ENCODE results near the gene GALNTL6. TPM values are rescaled to one million over a fixed set of nuclear protein-coding genes. Genes with fewer than 3 reads are reported as not detected.
"Not testable (repeated sequence)": the region's sequence is repeated elsewhere in the genome, so short reads cannot be mapped to it uniquely, and the experiment has no call there.

Gene GALNTL6
- total RNA-seq, 1 donor from 2014 or later = not detected

- H3K4me1 ChIP-seq = no peaks in the 10 kb centered on the region
- TF ChIP-seq, protein P1, sequence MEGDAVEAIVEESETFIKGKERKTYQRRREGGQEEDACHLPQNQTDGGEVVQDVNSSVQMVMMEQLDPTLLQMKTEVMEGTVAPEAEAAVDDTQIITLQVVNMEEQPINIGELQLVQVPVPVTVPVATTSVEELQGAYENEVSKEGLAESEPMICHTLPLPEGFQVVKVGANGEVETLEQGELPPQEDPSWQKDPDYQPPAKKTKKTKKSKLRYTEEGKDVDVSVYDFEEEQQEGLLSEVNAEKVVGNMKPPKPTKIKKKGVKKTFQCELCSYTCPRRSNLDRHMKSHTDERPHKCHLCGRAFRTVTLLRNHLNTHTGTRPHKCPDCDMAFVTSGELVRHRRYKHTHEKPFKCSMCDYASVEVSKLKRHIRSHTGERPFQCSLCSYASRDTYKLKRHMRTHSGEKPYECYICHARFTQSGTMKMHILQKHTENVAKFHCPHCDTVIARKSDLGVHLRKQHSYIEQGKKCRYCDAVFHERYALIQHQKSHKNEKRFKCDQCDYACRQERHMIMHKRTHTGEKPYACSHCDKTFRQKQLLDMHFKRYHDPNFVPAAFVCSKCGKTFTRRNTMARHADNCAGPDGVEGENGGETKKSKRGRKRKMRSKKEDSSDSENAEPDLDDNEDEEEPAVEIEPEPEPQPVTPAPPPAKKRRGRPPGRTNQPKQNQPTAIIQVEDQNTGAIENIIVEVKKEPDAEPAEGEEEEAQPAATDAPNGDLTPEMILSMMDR (IDR thresholded peaks at IDR 0.05) = no peak
- no peaks in the 10 kb centered on the region for H3K9me3 ChIP-seq
- H3K27ac ChIP-seq = no peak overlapping the region
- no peaks in the 10 kb centered on the region for H3K27me3 ChIP-seq
- no peak for DNase-seq (ENCODE audit: low spot score in 2 of 2)
- intact Hi-C loops (cut with DNase I) = no loop called here
- H3K4me3 ChIP-seq = no peak overlapping the region
- H3K36me3 ChIP-seq = no peaks in the 10 kb centered on the region
Measured at GRCh38 chr4:172412851-172413580, 599.8 kb downstream of the GALNTL6 start.

GRCh38 chr4:172428979-172429378 is 615.8 kb downstream of the GALNTL6 start:
- intact Hi-C loops (cut with DNase I); DNase-seq (ENCODE audit: low spot score in 2 of 2); H3K9me3 ChIP-seq; H3K4me3 ChIP-seq; H3K36me3 ChIP-seq; H3K27me3 ChIP-seq; H3K4me1 ChIP-seq; H3K27ac ChIP-seq: not testable (repeated sequence)

DNA sequence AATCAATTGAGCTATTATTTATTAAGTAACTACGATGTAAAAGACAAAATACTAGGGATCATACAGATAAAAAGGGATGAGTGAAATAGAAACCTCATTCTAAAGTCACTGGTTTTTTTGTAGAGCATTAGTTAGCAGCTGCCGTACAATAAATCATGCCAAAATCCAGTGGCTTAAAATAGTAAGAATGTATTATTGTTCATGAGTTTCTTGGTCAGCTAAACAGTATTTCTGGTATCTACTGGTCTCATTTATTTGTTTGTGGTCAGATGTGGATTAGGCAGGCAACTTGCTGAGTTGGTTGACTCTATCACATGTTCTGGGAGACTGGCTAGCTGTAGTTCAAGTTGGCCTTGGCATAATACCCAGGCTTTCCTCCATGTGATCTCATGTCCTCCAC is 667.3 kb downstream of the GALNTL6 start:
- no peaks in the 10 kb centered on the region for H3K9me3 ChIP-seq
- intact Hi-C loops (cut with DNase I) = no loop called here
- no peak overlapping the region for H3K27ac ChIP-seq
- no peaks in the 10 kb centered on the region for H3K27me3 ChIP-seq
- no peaks in the 10 kb centered on the region for H3K36me3 ChIP-seq
- DNase-seq (ENCODE audit: low spot score in 2 of 2) = no peak
- H3K4me1 ChIP-seq = no peaks in the 10 kb centered on the region
- H3K4me3 ChIP-seq = no peak overlapping the region
- TF ChIP-seq, protein P1 (IDR thresholded peaks at IDR 0.05) = no peak

- intact Hi-C loops (cut with DNase I) = no loop called here
- DNase-seq (ENCODE audit: low spot score in 2 of 2) = no peak
- Histone ChIP-seq H3K4me3 (no peak overlapping the region), H3K27ac (no peak overlapping the region), H3K27me3 (no peaks in the 10 kb centered on the region), H3K4me1 (no peaks in the 10 kb centered on the region), H3K36me3 (no peaks in the 10 kb centered on the region), H3K9me3 (no peaks in the 10 kb centered on the region)
- TF ChIP-seq, protein P1 (IDR thresholded peaks at IDR 0.05) = no peak
Measured at GRCh38 chr4:172481802-172482508, 668.8 kb downstream of the GALNTL6 start.

DNA sequence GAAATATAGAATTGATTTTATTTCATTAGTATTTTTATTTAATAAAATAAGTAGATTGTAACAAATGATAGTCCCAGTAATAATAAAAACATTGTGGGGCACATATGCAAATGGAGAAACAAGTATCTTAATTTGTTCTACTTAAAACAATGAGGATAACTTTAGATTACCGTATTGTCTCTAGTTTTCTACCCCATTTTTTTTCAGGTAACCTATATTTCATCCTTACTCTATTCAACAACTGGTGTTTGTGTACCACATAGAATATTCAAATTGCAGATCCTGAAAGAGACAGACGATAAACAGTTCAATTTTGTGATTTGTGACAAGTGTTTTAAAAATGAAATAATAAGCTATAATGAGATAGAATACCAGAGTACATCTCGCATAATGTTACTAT is 671.8 kb downstream of the GALNTL6 start:
- Histone ChIP-seq H3K4me1 (no peaks in the 10 kb centered on the region), H3K36me3 (no peaks in the 10 kb centered on the region), H3K27ac (no peak overlapping the region), H3K4me3 (no peak overlapping the region), H3K9me3 (no peaks in the 10 kb centered on the region), H3K27me3 (no peaks in the 10 kb centered on the region)
- intact Hi-C loops (cut with DNase I) = no loop called here
- TF ChIP-seq, protein P1 (IDR thresholded peaks at IDR 0.05) = no peak
- no peak for DNase-seq (ENCODE audit: low spot score in 2 of 2)

DNA sequence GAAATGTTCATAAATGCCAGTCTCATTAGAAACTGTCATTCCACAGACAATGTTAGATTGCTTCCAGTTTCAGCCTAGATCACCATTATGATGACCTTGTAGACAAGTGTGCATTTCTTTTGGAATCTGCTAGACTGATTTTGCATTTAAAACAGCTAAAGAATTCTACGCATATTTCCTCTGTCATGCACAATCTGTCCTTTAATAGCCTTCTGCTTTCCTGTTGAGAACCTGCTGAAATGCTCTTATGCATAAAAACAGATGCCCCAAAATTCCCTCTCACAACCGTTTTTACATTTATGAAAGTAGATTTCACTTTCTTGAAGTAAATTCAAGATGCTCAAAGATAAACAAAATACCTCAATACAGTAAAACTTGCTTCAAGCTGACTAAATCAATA is 673.3 kb downstream of the GALNTL6 start:
- H3K4me3 ChIP-seq = no peak overlapping the region
- H3K9me3 ChIP-seq = no peaks in the 10 kb centered on the region
- no peak for DNase-seq (ENCODE audit: low spot score in 2 of 2)
- intact Hi-C loops (cut with DNase I) = no loop called here
- H3K36me3 ChIP-seq = no peaks in the 10 kb centered on the region
- H3K27me3 ChIP-seq = no peaks in the 10 kb centered on the region
- TF ChIP-seq, protein P1 (IDR thresholded peaks at IDR 0.05) = no peak
- no peaks in the 10 kb centered on the region for H3K4me1 ChIP-seq
- H3K27ac ChIP-seq = no peak overlapping the region
